GM12872 (cell line): ENCODE measurements around the gene GNG3.

Experiments used
- TF ChIP-seq, protein P1 (sequence below): IDR thresholded peaks from 3 replicates; pipeline ENCODE4 v1.5.1; 2011; ENCODE audit warnings: low read depth, mild to moderate bottlenecking, low read length, moderate library complexity; ENCODE audit not compliant: insufficient read depth

The GNG3 gene

DNA sequence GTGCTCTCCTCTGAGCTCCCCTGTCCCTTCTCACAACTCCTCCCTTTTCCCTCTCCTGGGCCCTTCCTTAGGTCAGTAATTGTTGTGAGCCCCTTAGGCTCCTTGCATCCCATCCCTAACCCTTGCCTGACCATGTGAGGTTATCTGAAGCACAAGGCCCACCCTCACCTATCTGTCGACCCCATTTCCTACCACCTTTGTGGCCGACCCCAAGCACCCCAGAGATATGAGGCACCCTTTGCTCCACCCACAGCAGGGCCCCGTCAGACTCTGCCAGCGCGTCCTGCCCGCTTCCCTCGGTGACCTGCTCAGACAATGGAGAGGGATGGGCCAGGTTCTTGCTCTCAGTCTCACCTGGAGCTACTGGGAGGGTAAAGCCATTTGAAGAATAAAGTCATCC lies 1.3 kb downstream of the GNG3 start:
- TF ChIP-seq, protein P1, sequence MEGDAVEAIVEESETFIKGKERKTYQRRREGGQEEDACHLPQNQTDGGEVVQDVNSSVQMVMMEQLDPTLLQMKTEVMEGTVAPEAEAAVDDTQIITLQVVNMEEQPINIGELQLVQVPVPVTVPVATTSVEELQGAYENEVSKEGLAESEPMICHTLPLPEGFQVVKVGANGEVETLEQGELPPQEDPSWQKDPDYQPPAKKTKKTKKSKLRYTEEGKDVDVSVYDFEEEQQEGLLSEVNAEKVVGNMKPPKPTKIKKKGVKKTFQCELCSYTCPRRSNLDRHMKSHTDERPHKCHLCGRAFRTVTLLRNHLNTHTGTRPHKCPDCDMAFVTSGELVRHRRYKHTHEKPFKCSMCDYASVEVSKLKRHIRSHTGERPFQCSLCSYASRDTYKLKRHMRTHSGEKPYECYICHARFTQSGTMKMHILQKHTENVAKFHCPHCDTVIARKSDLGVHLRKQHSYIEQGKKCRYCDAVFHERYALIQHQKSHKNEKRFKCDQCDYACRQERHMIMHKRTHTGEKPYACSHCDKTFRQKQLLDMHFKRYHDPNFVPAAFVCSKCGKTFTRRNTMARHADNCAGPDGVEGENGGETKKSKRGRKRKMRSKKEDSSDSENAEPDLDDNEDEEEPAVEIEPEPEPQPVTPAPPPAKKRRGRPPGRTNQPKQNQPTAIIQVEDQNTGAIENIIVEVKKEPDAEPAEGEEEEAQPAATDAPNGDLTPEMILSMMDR = no peak

GRCh38 chr11:62709247-62710000 lies 1.9 kb downstream of the GNG3 start:
- TF ChIP-seq, protein P1 = no peak

GRCh38 chr11:62710001-62710345 lies 2.5 kb downstream of the GNG3 start:
- TF ChIP-seq, protein P1 = no peak

DNA sequence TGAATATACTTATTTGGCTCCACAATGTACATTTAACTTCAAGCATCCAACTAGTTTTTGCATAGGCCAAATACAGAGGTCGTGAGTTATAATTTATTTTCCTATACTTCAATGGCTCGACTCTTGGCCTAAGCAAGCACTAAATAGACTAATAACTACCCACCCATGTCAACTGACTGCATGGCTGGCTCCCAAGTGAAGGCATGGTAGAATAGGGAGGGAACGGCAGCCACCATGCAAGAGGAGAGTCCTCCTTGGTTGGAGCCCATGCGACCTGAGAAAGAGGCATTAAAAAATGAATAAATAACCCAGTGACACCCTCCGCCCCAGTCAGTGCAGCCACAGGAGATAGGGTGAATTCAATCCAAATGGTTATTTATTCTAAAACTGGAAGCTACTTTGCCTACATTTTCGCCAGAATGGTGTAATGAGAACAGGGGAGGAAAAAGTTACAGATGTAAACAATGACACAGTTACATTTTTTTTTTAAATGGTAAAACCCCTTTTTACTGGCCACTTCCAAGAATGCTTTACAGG lies 4.9 kb downstream of the GNG3 start:
- TF ChIP-seq, protein P1 = no peak

GRCh38 chr11:62712861-62713260 lies 5.4 kb downstream of the GNG3 start:
- TF ChIP-seq, protein P1 = no peak

GRCh38 chr11:62713343-62713742 lies 5.9 kb downstream of the GNG3 start:
- TF ChIP-seq, protein P1 = no peak

- TF ChIP-seq, protein P1 = no peak
These were observed 8.0 kb downstream of the GNG3 start for GRCh38 chr11:62715150-62716130.
